ENCODE data around the gene CPE.

Gene CPE

GRCh38 chr4:165388756-165389155 lies 9.9 kb downstream of the CPE start:
- TF ChIP-seq EZH2 (optimal IDR thresholded peaks at IDR 0.05; ENCODE audit: low read depth, low read length) (no peak), EZH2phosphoT487 (IDR thresholded peaks at IDR 0.05; ENCODE audit: low read length) (no peak), CTCF (IDR thresholded peaks at IDR 0.05; ENCODE audit: low read length) (no peak)
- Histone ChIP-seq H3F3A (ENCODE audit: insufficient read depth, low read length) (no peaks in the 10 kb centered on the region), H3K36me3 (replicated peaks; ENCODE audit: insufficient read depth, low read length) (no peaks in the 10 kb centered on the region), H3K4me2 (ENCODE audit: low read depth, low read length) (no peak overlapping the region), H3K9me2 (replicated peaks; ENCODE audit: insufficient read depth, low read length) (no peaks in the 10 kb centered on the region), H2AFZ (ENCODE audit: low read length) (no peak overlapping the region), H3K4me1 (ENCODE audit: low read length) (no peaks in the 10 kb centered on the region), H3K79me2 (ENCODE audit: low read length) (no peaks in the 10 kb centered on the region), H3K27ac (ENCODE audit: low read length) (no peak overlapping the region), H3K4me3 (ENCODE audit: low read length) (no peak overlapping the region), H3K9me3 (replicated peaks; ENCODE audit: insufficient read depth, low read length) (no peaks in the 10 kb centered on the region), H3K27me3 (replicated peaks; ENCODE audit: insufficient read depth, low read length) (no peaks in the 10 kb centered on the region), H4K20me1 (ENCODE audit: insufficient read depth, low read length) (no peaks in the 10 kb centered on the region), H3K9ac (ENCODE audit: low read length) (no peak overlapping the region)
- DNase-seq, result no peak

DNA sequence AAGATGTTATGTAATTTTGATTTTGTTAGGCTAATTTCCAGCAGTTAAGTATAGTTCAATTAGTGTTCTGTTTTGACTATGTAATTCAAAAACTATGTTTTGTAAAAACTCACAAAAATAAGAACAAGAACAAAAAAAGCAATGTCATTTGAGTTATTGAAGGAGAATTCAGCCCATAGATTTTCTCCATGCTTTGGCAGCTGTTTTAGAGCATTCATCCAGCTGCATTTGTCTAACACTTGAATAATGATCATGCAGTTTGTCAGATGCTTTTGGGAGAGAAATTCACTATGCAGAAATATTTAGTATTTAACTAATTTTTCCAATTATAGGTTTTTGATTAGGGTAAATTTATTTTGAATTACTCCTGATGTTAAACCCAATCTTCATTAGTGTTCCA lies 14.2 kb downstream of the CPE start:
- no peaks in the 10 kb centered on the region for H3K9me2 ChIP-seq (replicated peaks; ENCODE audit: insufficient read depth, low read length)
- no peak for DNase-seq
- H3K79me2 ChIP-seq (ENCODE audit: low read length), result no peaks in the 10 kb centered on the region
- TF ChIP-seq EZH2phosphoT487 (IDR thresholded peaks at IDR 0.05; ENCODE audit: low read length) (no peak), CTCF (IDR thresholded peaks at IDR 0.05; ENCODE audit: low read length) (no peak), EZH2 (optimal IDR thresholded peaks at IDR 0.05; ENCODE audit: low read depth, low read length) (no peak)
- no peak overlapping the region for H2AFZ ChIP-seq (ENCODE audit: low read length)
- H3K4me1 ChIP-seq (ENCODE audit: low read length), result no peaks in the 10 kb centered on the region
- H3K27ac ChIP-seq (ENCODE audit: low read length), result no peak overlapping the region
- H3K9me3 ChIP-seq (replicated peaks; ENCODE audit: insufficient read depth, low read length), result no peaks in the 10 kb centered on the region
- no peaks in the 10 kb centered on the region for H3K27me3 ChIP-seq (replicated peaks; ENCODE audit: insufficient read depth, low read length)
- H3K4me2 ChIP-seq (ENCODE audit: low read depth, low read length), result no peak overlapping the region
- no peaks in the 10 kb centered on the region for H4K20me1 ChIP-seq (ENCODE audit: insufficient read depth, low read length)
- no peaks in the 10 kb centered on the region for H3K36me3 ChIP-seq (replicated peaks; ENCODE audit: insufficient read depth, low read length)
- no peak overlapping the region for H3K9ac ChIP-seq (ENCODE audit: low read length)
- H3K4me3 ChIP-seq (ENCODE audit: low read length), result no peak overlapping the region
- H3F3A ChIP-seq (ENCODE audit: insufficient read depth, low read length), result no peaks in the 10 kb centered on the region

DNA sequence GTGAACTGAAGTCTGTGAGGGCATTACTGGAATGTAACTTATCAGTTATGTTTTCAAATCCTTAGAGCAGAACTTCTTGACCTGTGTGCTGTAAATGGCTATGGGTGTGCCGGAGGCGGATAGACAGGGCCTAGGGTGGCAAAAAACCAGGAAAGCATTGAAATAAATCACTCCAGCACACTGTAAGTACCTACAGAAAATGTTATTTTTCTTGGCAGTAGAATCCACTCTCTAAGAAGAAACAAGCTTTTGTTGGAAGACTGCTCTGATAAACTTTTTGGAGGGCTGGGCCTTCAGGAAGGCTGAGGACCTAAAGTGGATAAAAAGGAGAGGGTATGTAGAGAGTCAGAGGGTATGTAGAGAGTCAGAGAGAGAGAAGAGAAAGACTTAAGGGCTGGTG lies 14.9 kb downstream of the CPE start:
- Histone ChIP-seq H4K20me1 (ENCODE audit: insufficient read depth, low read length) (no peaks in the 10 kb centered on the region), H3K4me1 (ENCODE audit: low read length) (no peaks in the 10 kb centered on the region), H3K4me2 (ENCODE audit: low read depth, low read length) (no peak overlapping the region), H3K79me2 (ENCODE audit: low read length) (no peaks in the 10 kb centered on the region), H3K9ac (ENCODE audit: low read length) (no peak overlapping the region), H2AFZ (ENCODE audit: low read length) (no peak overlapping the region), H3K27ac (ENCODE audit: low read length) (no peak overlapping the region), H3K36me3 (replicated peaks; ENCODE audit: insufficient read depth, low read length) (no peaks in the 10 kb centered on the region), H3K9me3 (replicated peaks; ENCODE audit: insufficient read depth, low read length) (no peaks in the 10 kb centered on the region), H3K27me3 (replicated peaks; ENCODE audit: insufficient read depth, low read length) (no peaks in the 10 kb centered on the region), H3F3A (ENCODE audit: insufficient read depth, low read length) (no peaks in the 10 kb centered on the region), H3K4me3 (ENCODE audit: low read length) (no peak overlapping the region), H3K9me2 (replicated peaks; ENCODE audit: insufficient read depth, low read length) (no peaks in the 10 kb centered on the region)
- TF ChIP-seq EZH2phosphoT487 (IDR thresholded peaks at IDR 0.05; ENCODE audit: low read length), result no peak
- TF ChIP-seq CTCF (IDR thresholded peaks at IDR 0.05; ENCODE audit: low read length), result no peak
- DNase-seq, result no peak
